ENCODE data around the gene WAC. TPM values are rescaled to one million over a fixed set of nuclear protein-coding genes. Genes with fewer than 3 reads are reported as not detected.
A peak's percentile ranks its signal among the peaks of the same experiment; 100 is the strongest.

Gene WAC
- total and polyA plus RNA-seq, 9 of the 15 experiments (the other 6 are each of a cell fraction or from before 2014, with no cell fraction given), result 24.8 to 123 (median 78.2) TPM

GRCh38 chr10:28533571-28534304 is 820 bp downstream of the WAC start:
- FAIRE-seq, result no peak
- in situ Hi-C loops (cut with MboI), result no loop called here
- POLR2A ChIA-PET, result interaction anchor here (0.8 to 3.8 kb wide), 3 partner anchors 11 to 1645 kb away, joined by 3 to 23 read pairs (median 3); no protein-coding TSS in a partner anchor
- BruUV-seq (replicated peaks), result no TSS peak
- WGBS (ENCODE audit: insufficient coverage, low coverage, missing lambda C conversion rate), result 0% methylated on average over 17 of the region's 64 CpGs
- CTCF ChIA-PET (ENCODE audit: low intra/inter-chr PET ratio), result no interaction called here
- Histone ChIP-seq H4K20me1 (replicated peaks; ENCODE audit: control insufficient read depth, insufficient read depth, low read length) (no peaks in the 10 kb centered on the region; the same call in 1 of the 2 replicates), H3K4me3 (peak overlapping the region; percentile 95), H3K27ac (ENCODE audit: extremely low read depth, low read depth, low read length) (peak overlapping the region; percentile 99), H3K9ac (ENCODE audit: insufficient read depth in 1 of 2, low read depth in 2 of 2, low read length in 2 of 2) (peak overlapping the region; percentile 93 to 95), H3K79me2 (ENCODE audit: control insufficient read depth, insufficient read depth, low read length) (peaks cover 77% of the 10 kb centered on the region), H3K4me1 (replicated peaks in 1 of 2; ENCODE audit: control insufficient read depth in 2 of 2, insufficient read depth in 2 of 2, low read length in 2 of 2) (peaks cover 23 to 30% of the 10 kb centered on the region in 2 experiments), H3K9me1 (ENCODE audit: control insufficient read depth, insufficient read depth, low read length) (no peaks in the 10 kb centered on the region), H3K36me3 (ENCODE audit: control insufficient read depth, insufficient read depth, low read length) (peaks cover 49% of the 10 kb centered on the region), H3K9me3 (replicated peaks; ENCODE audit: control insufficient read depth, insufficient read depth, low read depth, low read length) (no peaks in the 10 kb centered on the region), H3K4me2 (ENCODE audit: insufficient read depth, low read length) (peak overlapping the region; percentile 93), H2AFZ (ENCODE audit: low read depth, low read length) (peak overlapping the region; percentile 25; the same call in 1 of the 2 replicates), H3K27me3 (ENCODE audit: control insufficient read depth in 2 of 2, insufficient read depth in 2 of 2, low read length in 2 of 2) (no peaks in the 10 kb centered on the region)
- peak; percentile 47 for ATAC-seq
- DNase-seq (ENCODE audit: extremely low read depth in 1 of 4, low spot score in 3 of 4), result peak; percentile 58 to 72 (median 66)
- intact Hi-C loops (cut with micrococcal nuclease), result loop anchor here (5.0 kb wide), 1 partner anchor 41 kb away; no protein-coding TSS in a partner anchor
- TF ChIP-seq CHD2 (IDR thresholded peaks at IDR 0.05; ENCODE audit: low read depth, low read length), result peak; percentile 35; the same call in 1 of the 2 replicates
- no peak for TF ChIP-seq IRF1 (CRISPR knock-in tag; IDR thresholded peaks at IDR 0.05; ENCODE audit: borderline replicate concordance)
- TF ChIP-seq YBX1 (IDR thresholded peaks at IDR 0.05), result no peak
- TF ChIP-seq POU5F1 (IDR thresholded peaks at IDR 0.05; ENCODE audit: borderline replicate concordance, low read depth, low read length, partially characterized antibody), result no peak
- TF ChIP-seq, protein P1, sequence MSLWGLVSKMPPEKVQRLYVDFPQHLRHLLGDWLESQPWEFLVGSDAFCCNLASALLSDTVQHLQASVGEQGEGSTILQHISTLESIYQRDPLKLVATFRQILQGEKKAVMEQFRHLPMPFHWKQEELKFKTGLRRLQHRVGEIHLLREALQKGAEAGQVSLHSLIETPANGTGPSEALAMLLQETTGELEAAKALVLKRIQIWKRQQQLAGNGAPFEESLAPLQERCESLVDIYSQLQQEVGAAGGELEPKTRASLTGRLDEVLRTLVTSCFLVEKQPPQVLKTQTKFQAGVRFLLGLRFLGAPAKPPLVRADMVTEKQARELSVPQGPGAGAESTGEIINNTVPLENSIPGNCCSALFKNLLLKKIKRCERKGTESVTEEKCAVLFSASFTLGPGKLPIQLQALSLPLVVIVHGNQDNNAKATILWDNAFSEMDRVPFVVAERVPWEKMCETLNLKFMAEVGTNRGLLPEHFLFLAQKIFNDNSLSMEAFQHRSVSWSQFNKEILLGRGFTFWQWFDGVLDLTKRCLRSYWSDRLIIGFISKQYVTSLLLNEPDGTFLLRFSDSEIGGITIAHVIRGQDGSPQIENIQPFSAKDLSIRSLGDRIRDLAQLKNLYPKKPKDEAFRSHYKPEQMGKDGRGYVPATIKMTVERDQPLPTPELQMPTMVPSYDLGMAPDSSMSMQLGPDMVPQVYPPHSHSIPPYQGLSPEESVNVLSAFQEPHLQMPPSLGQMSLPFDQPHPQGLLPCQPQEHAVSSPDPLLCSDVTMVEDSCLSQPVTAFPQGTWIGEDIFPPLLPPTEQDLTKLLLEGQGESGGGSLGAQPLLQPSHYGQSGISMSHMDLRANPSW (CRISPR knock-in tag; IDR thresholded peaks at IDR 0.05), result no peak
- TF ChIP-seq TSHZ1 (CRISPR knock-in tag; IDR thresholded peaks at IDR 0.05), result no peak
- peak in 1 of 2 experiments; percentile 74; a peak in 1 of 4 replicates for TF ChIP-seq KDM4B (IDR thresholded peaks at IDR 0.05; ENCODE audit: borderline replicate concordance in 2 of 2, low read depth in 1 of 2)
- TF ChIP-seq MCM2 (IDR thresholded peaks at IDR 0.05; ENCODE audit: low read depth), result no peak
- TF ChIP-seq ZBTB11 (CRISPR knock-in tag; IDR thresholded peaks at IDR 0.05), result no peak

All from K562 (cell line).